HEK293T (cell line): Measurements from ENCODE around the gene DTHD1.

Experiments
- ARNT ChIP-seq: fragments of 450-650 bp; IDR thresholded peaks from 2 replicates; pipeline ENCODE4 v1.6.1; 2017; ENCODE audit warnings: mild to moderate bottlenecking
- LEF1 ChIP-seq: fragments of 450-650 bp; IDR thresholded peaks from 2 replicates; pipeline ENCODE4 v1.6.1; 2017; ENCODE audit warnings: mild to moderate bottlenecking, borderline replicate concordance

GRCh38 chr4:36283912-36284465 is 2.6 kb downstream of the DTHD1 start:
- TF ChIP-seq ARNT, result no peak
- TF ChIP-seq LEF1, result no peak
